ENCODE data around the gene TTC24.

TTC24 gene

DNA sequence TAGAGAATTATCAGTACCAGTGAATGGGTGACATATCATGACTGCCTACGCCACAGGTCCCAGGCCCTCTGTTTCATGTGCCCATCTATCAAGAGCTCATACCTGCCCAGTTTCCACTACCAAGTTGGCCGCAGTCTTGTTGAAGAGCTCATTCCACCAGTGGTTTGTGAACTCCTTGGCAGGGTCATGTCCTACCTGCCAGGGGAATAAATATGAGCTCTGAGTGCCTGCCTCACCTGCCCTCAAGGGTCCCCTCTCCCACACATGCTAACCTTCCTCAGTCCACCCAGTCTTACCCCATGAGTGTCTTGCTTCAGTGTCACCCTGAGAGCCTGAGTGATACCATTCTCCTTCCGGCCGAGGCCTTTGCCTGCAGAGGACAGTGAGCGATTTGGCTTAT, 18.6 kb downstream of the TTC24 start:
- H4K20me1 ChIP-seq (ENCODE audit: control insufficient read depth, insufficient read depth, low read depth, low read length) = no peaks in the 10 kb centered on the region
- no peak overlapping the region for H3K27ac ChIP-seq (ENCODE audit: low read depth, low read length)
- no peaks in the 10 kb centered on the region for H3K9me2 ChIP-seq (replicated peaks; ENCODE audit: control insufficient read depth, low read length)
- no peak for TF ChIP-seq CTCF (IDR thresholded peaks at IDR 0.05; ENCODE audit: low read depth, low read length, poor library complexity, severe bottlenecking)
- TF ChIP-seq EZH2phosphoT487 (IDR thresholded peaks at IDR 0.05; ENCODE audit: borderline replicate concordance, low read length) = no peak
- H3F3A ChIP-seq (ENCODE audit: control insufficient read depth, insufficient read depth) = peaks cover 37% of the 10 kb centered on the region
- H3K36me3 ChIP-seq (ENCODE audit: control insufficient read depth, low read length) = peaks cover 76% of the 10 kb centered on the region
- no peak overlapping the region for H3K4me2 ChIP-seq (ENCODE audit: low read length)
- no peaks in the 10 kb centered on the region for H3K27me3 ChIP-seq (ENCODE audit: control insufficient read depth, low read length)
- no peak overlapping the region for H3K4me3 ChIP-seq (ENCODE audit: low read length)
- H3K79me2 ChIP-seq (ENCODE audit: control insufficient read depth, low read length) = peaks cover 54% of the 10 kb centered on the region
- peaks cover 33% of the 10 kb centered on the region for H3K4me1 ChIP-seq (ENCODE audit: control insufficient read depth, low read length)
- H3K9me3 ChIP-seq (ENCODE audit: control insufficient read depth, insufficient read depth, low read length) = no peaks in the 10 kb centered on the region

- Histone ChIP-seq H3K9me2 (replicated peaks; ENCODE audit: control insufficient read depth, low read length) (no peaks in the 10 kb centered on the region), H3F3A (ENCODE audit: control insufficient read depth, insufficient read depth) (peaks cover 30% of the 10 kb centered on the region), H3K36me3 (ENCODE audit: control insufficient read depth, low read length) (peaks cover 69% of the 10 kb centered on the region), H3K4me2 (ENCODE audit: low read length) (peak overlapping the region; percentile 3; the same call in 1 of the 2 replicates), H3K27me3 (ENCODE audit: control insufficient read depth, low read length) (no peaks in the 10 kb centered on the region), H3K4me1 (ENCODE audit: control insufficient read depth, low read length) (peaks cover 27% of the 10 kb centered on the region), H3K79me2 (ENCODE audit: control insufficient read depth, low read length) (peaks cover 49% of the 10 kb centered on the region), H4K20me1 (ENCODE audit: control insufficient read depth, insufficient read depth, low read depth, low read length) (no peaks in the 10 kb centered on the region), H3K4me3 (ENCODE audit: low read length) (no peak overlapping the region), H3K9me3 (ENCODE audit: control insufficient read depth, insufficient read depth, low read length) (no peaks in the 10 kb centered on the region), H3K27ac (ENCODE audit: low read depth, low read length) (no peak overlapping the region)
- TF ChIP-seq CTCF (IDR thresholded peaks at IDR 0.05; ENCODE audit: low read depth, low read length, poor library complexity, severe bottlenecking) (no peak), EZH2phosphoT487 (IDR thresholded peaks at IDR 0.05; ENCODE audit: borderline replicate concordance, low read length) (no peak)
Measured at GRCh38 chr1:156598731-156599432, 19.4 kb downstream of the TTC24 start.

- Histone ChIP-seq H4K20me1 (ENCODE audit: control insufficient read depth, insufficient read depth, low read depth, low read length) (no peaks in the 10 kb centered on the region), H3K9me3 (ENCODE audit: control insufficient read depth, insufficient read depth, low read length) (no peaks in the 10 kb centered on the region), H3K4me3 (ENCODE audit: low read length) (peak overlapping the region; percentile 97), H3K4me2 (ENCODE audit: low read length) (peak overlapping the region; percentile 86), H3K27ac (ENCODE audit: low read depth, low read length) (peak overlapping the region; percentile 80), H3K79me2 (ENCODE audit: control insufficient read depth, low read length) (peaks cover 49% of the 10 kb centered on the region), H3K27me3 (ENCODE audit: control insufficient read depth, low read length) (no peaks in the 10 kb centered on the region), H3K4me1 (ENCODE audit: control insufficient read depth, low read length) (peaks cover 27% of the 10 kb centered on the region), H3K36me3 (ENCODE audit: control insufficient read depth, low read length) (peaks cover 60% of the 10 kb centered on the region), H3F3A (ENCODE audit: control insufficient read depth, insufficient read depth) (peaks cover 21% of the 10 kb centered on the region), H3K9me2 (replicated peaks; ENCODE audit: control insufficient read depth, low read length) (no peaks in the 10 kb centered on the region)
- TF ChIP-seq CTCF (IDR thresholded peaks at IDR 0.05; ENCODE audit: low read depth, low read length, poor library complexity, severe bottlenecking) (peak; percentile 45), EZH2phosphoT487 (IDR thresholded peaks at IDR 0.05; ENCODE audit: borderline replicate concordance, low read length) (no peak)
Measured at GRCh38 chr1:156599811-156600210, 20.3 kb downstream of the TTC24 start.

Measured in DOHH2 (cell line).